Activated CD4-positive, alpha-beta T cell treated with anti-CD3 and anti-CD28 coated beads for 36 hours (primary cell): Measurements from ENCODE around the gene ZNF629. TPM values are rescaled to one million over a fixed set of nuclear protein-coding genes. Genes with fewer than 3 reads are reported as not detected.
"Not testable (repeated sequence)": the region's sequence is repeated elsewhere in the genome, so short reads cannot be mapped to it uniquely, and the experiment has no call there.

Experiments used
- ATAC-seq: fragments of 200-7000 bp; cut with Tn5 transposase; one replicate; pipeline ENCODE4 v1.10.0; 2021; ENCODE audit warnings: mild to moderate bottlenecking, moderate library complexity
- CTCF ChIA-PET: fragments of 350-600 bp; sonication (Branson Sonifier 250); formaldehyde crosslinking; loops from one replicate; lab custom pipeline; 2021; ENCODE audit warnings: antibody characterized with exemption; lab: Charles Lee
- POLR2A ChIA-PET: fragments of 350-600 bp; sonication (Branson Sonifier 250); formaldehyde crosslinking; loops from one replicate; lab custom pipeline; 2021; ENCODE audit warnings: antibody characterized with exemption, inconsistent platforms; lab: Charles Lee
- DNase-seq: peaks from one replicate; pipeline ENCODE4 v3.0.0-alpha.2; 2020
- H3K27ac Mint-ChIP-seq: one replicate; pipeline ENCODE4 v1.8.0; 2021; ENCODE audit warnings: mixed read lengths
- H3K27me3 Mint-ChIP-seq: one replicate; pipeline ENCODE4 v1.8.0; 2021; ENCODE audit warnings: mixed read lengths
- H3K36me3 Mint-ChIP-seq: one replicate; pipeline ENCODE4 v1.8.0; 2021; ENCODE audit warnings: low read depth, mixed read lengths
- H3K4me1 Mint-ChIP-seq: one replicate; pipeline ENCODE4 v1.8.0; 2021; ENCODE audit warnings: mixed read lengths
- H3K4me3 Mint-ChIP-seq: one replicate; pipeline ENCODE4 v1.8.0; 2021; ENCODE audit warnings: mild to moderate bottlenecking, moderate library complexity, mixed read lengths
- H3K9me3 Mint-ChIP-seq: one replicate; pipeline ENCODE4 v1.8.0; 2021; ENCODE audit warnings: low read depth, mixed read lengths
- intact Hi-C, 2 experiments: fragments of 100-400 bp; cut with DNase I in 1 of 2; cut with micrococcal nuclease in 1 of 2; formaldehyde crosslinking; loops; one replicate each; pipeline versions ENCODE4 v1.14.2 to v1.15.1; 2022 to 2024; cut with DNase I, micrococcal nuclease
- total RNA-seq, 2 experiments: library from RNA; stranded (reverse); gene quantifications; one replicate each; pipeline ENCODE4 v1.2.3, GENCODE V29; 2021

The ZNF629 gene
- total RNA-seq: 1 to 10 TPM; 3.4 to 3.7 TPM

GRCh38 chr16:30786936-30787612, at the start of gene ZNF629:
Gene ZNF629, minus strand, starts transcription at chr16:30787205. Its CDS starts 2,723 bp downstream, at chr16:30784482.
- Mint-ChIP-seq H3K4me3 (peak within 1 kb of the TSS; percentile 75), H3K36me3 (peaks cover 7% of the 10 kb centered on the region), H3K27me3 (peaks cover 2% of the 10 kb centered on the region), H3K27ac (peak within 1 kb of the TSS; percentile 42), H3K4me1 (peaks cover 17% of the 10 kb centered on the region), H3K9me3 (no peaks in the 10 kb centered on the region)
- intact Hi-C loops: no loop called here
- CTCF ChIA-PET: interaction anchor here (0.5 to 0.6 kb wide), 3 partner anchors 18 to 189 kb away, joined by 3 to 4 read pairs (median 3); no protein-coding TSS in a partner anchor
- ATAC-seq: peak; percentile 42
- POLR2A ChIA-PET: no interaction called here
- DNase-seq: peak; percentile 41

GRCh38 chr16:30834130-30834740, 47.2 kb upstream of the ZNF629 start:
- Mint-ChIP-seq H3K9me3 (no peaks in the 10 kb centered on the region), H3K27ac (no peak overlapping the region), H3K27me3 (no peaks in the 10 kb centered on the region), H3K36me3 (no peaks in the 10 kb centered on the region), H3K4me3 (no peak overlapping the region), H3K4me1 (no peaks in the 10 kb centered on the region)
- DNase-seq (no peak), ATAC-seq (no peak)
- intact Hi-C loops: no loop called here
- ChIA-PET POLR2A (no interaction called here), CTCF (interaction anchor here (3.3 kb wide), 1 partner anchor 11 kb away, joined by 14 read pairs; no protein-coding TSS in a partner anchor)

- Mint-ChIP-seq H3K27ac (no peak overlapping the region), H3K36me3 (no peaks in the 10 kb centered on the region), H3K27me3 (peaks cover 3% of the 10 kb centered on the region), H3K4me1 (no peaks in the 10 kb centered on the region), H3K4me3 (no peak overlapping the region), H3K9me3 (no peaks in the 10 kb centered on the region)
- DNase-seq (no peak), ATAC-seq (no peak)
- CTCF ChIA-PET: interaction anchor here (1.2 to 2.5 kb wide), 3 partner anchors 10 to 71 kb away, joined by 3 to 7 read pairs (median 3); no protein-coding TSS in a partner anchor
- intact Hi-C loops: no loop called here
- POLR2A ChIA-PET: interaction anchor here (0.5 kb wide), 1 partner anchor 15 kb away, joined by 3 read pairs; no protein-coding TSS in a partner anchor
Measured at GRCh38 chr16:30830072-30830417, 43.0 kb upstream of the ZNF629 start.

- no peak for ATAC-seq
- Mint-ChIP-seq H3K9me3 (no peaks in the 10 kb centered on the region), H3K4me1 (no peaks in the 10 kb centered on the region), H3K4me3 (no peak overlapping the region), H3K36me3 (no peaks in the 10 kb centered on the region), H3K27ac (no peak overlapping the region), H3K27me3 (peaks cover 3% of the 10 kb centered on the region)
- intact Hi-C loops: no loop called here
- ChIA-PET POLR2A (interaction anchor here (0.5 kb wide), 1 partner anchor 14 kb away, joined by 3 read pairs; no protein-coding TSS in a partner anchor), CTCF (interaction anchor here (1.0 to 2.5 kb wide), 3 partner anchors 10 to 16 kb away, joined by 3 to 7 read pairs (median 5); no protein-coding TSS in a partner anchor)
- no peak for DNase-seq
Measured at GRCh38 chr16:30829130-30830071, 42.4 kb upstream of the ZNF629 start.

- Mint-ChIP-seq H3K9me3 (no peaks in the 10 kb centered on the region), H3K27me3 (peaks cover 2% of the 10 kb centered on the region), H3K4me3 (no peak overlapping the region), H3K27ac (no peak overlapping the region), H3K4me1 (no peaks in the 10 kb centered on the region), H3K36me3 (no peaks in the 10 kb centered on the region)
- ATAC-seq (no peak), DNase-seq (no peak)
- ChIA-PET POLR2A (no interaction called here), CTCF (interaction anchor here (2.3 kb wide), 1 partner anchor 10 kb away, joined by 7 read pairs; no protein-coding TSS in a partner anchor)
- intact Hi-C loops: no loop called here
Measured at GRCh38 chr16:30821891-30822290, 34.9 kb upstream of the ZNF629 start.

GRCh38 chr16:30821441-30821840, 34.4 kb upstream of the ZNF629 start:
- H3K9me3 Mint-ChIP-seq, DNase-seq, H3K36me3 Mint-ChIP-seq, POLR2A ChIA-PET, H3K27ac Mint-ChIP-seq, H3K4me1 Mint-ChIP-seq, H3K27me3 Mint-ChIP-seq, ATAC-seq, intact Hi-C loops, H3K4me3 Mint-ChIP-seq: not testable (repeated sequence)
- CTCF ChIA-PET: interaction anchor here (2.3 kb wide), 1 partner anchor 9 kb away, joined by 7 read pairs; no protein-coding TSS in a partner anchor

GRCh38 chr16:30820952-30821421, 34.0 kb upstream of the ZNF629 start:
- H3K27me3 Mint-ChIP-seq: no peaks in the 10 kb centered on the region
- no peaks in the 10 kb centered on the region for H3K4me1 Mint-ChIP-seq
- no peak for DNase-seq
- no peak for ATAC-seq
- POLR2A ChIA-PET: no interaction called here
- H3K9me3 Mint-ChIP-seq: no peaks in the 10 kb centered on the region
- H3K4me3 Mint-ChIP-seq: no peak overlapping the region
- H3K27ac Mint-ChIP-seq: no peak overlapping the region
- CTCF ChIA-PET: no interaction called here
- no peaks in the 10 kb centered on the region for H3K36me3 Mint-ChIP-seq
- intact Hi-C loops: no loop called here

GRCh38 chr16:30816769-30817168, 29.8 kb upstream of the ZNF629 start:
- no peak for DNase-seq
- Mint-ChIP-seq H3K4me1 (peaks cover 12% of the 10 kb centered on the region), H3K9me3 (no peaks in the 10 kb centered on the region), H3K27ac (no peak overlapping the region), H3K36me3 (no peaks in the 10 kb centered on the region), H3K4me3 (no peak overlapping the region), H3K27me3 (no peaks in the 10 kb centered on the region)
- ChIA-PET POLR2A (no interaction called here), CTCF (interaction anchor here (0.6 kb wide), 1 partner anchor 899 kb away, joined by 3 read pairs; no protein-coding TSS in a partner anchor)
- intact Hi-C loops: loop anchor here in 1 of 2 experiments (10.0 kb wide), 1 partner anchor 52 kb away; the partner anchor contains the start of genes CFAP119 and RNF40
- no peak for ATAC-seq

- peak overlapping the region; percentile 81 for H3K27ac Mint-ChIP-seq
- peaks cover 12% of the 10 kb centered on the region for H3K4me1 Mint-ChIP-seq
- peak overlapping the region; percentile 87 for H3K4me3 Mint-ChIP-seq
- H3K36me3 Mint-ChIP-seq: no peaks in the 10 kb centered on the region
- intact Hi-C loops: loop anchor here (1.0 to 10.0 kb wide), 12 partner anchors 8 to 260 kb away; partner anchors contain the start of genes CFAP119 (in 2 of the 2), RNF40 (in 2 of the 2), FBXL19 (in 1 of the 2) and PHKG2 (in 1 of the 2)
- ChIA-PET CTCF (interaction anchor here (0.6 to 2.8 kb wide), 22 partner anchors 8 to 631 kb away, joined by 3 to 22 read pairs (median 4); partner anchors contain the start of gene PHKG2), POLR2A (interaction anchor here (0.7 to 1.0 kb wide), 3 partner anchors 66 to 153 kb away, joined by 4 to 6 read pairs (median 4); partner anchors contain the start of gene PHKG2)
- ATAC-seq: peak; percentile 4
- no peaks in the 10 kb centered on the region for H3K27me3 Mint-ChIP-seq
- DNase-seq: no peak
- H3K9me3 Mint-ChIP-seq: no peaks in the 10 kb centered on the region
Measured at GRCh38 chr16:30813821-30814189, 26.8 kb upstream of the ZNF629 start.

- DNase-seq, H3K27ac Mint-ChIP-seq, H3K4me3 Mint-ChIP-seq, H3K9me3 Mint-ChIP-seq, POLR2A ChIA-PET, H3K36me3 Mint-ChIP-seq, H3K27me3 Mint-ChIP-seq, ATAC-seq, CTCF ChIA-PET: not testable (repeated sequence)
- H3K4me1 Mint-ChIP-seq: peaks cover 26% of the 10 kb centered on the region
- intact Hi-C loops: loop anchor here in 1 of 2 experiments (10.0 kb wide), 1 partner anchor 45 kb away; the partner anchor contains the start of genes CFAP119 and RNF40
Measured at GRCh38 chr16:30809675-30810074, 22.7 kb upstream of the ZNF629 start.
